GM13976 (cell line): ENCODE data around the gene PKD2L1.
"Not testable (repeated sequence)": the region's sequence is repeated elsewhere in the genome, so short reads cannot be mapped to it uniquely, and the experiment has no call there.

Experiments
- DNase-seq: peaks from one replicate; pipeline ENCODE4 v3.0.0; 2012; ENCODE audit warnings: low spot score
- CTCF ChIP-seq: IDR thresholded peaks from 2 replicates; pipeline ENCODE4 v1.5.1; 2012; ENCODE audit warnings: borderline replicate concordance, mild to moderate bottlenecking; ENCODE audit not compliant: insufficient read depth; ENCODE audit errors: extremely low read depth, missing control alignments, control extremely low read depth
- in situ Hi-C: fragments of 300-500 bp; cut with MboI; formaldehyde crosslinking; loops from one replicate; pipeline ENCODE4 v1.12.0; 2022; ENCODE audit warnings: low sequenced_read_pairs, mixed read lengths, inconsistent platforms; ENCODE audit not compliant: unreplicated experiment

PKD2L1 gene

GRCh38 chr10:100330079-100330478 is at the start of gene PKD2L1:
PKD2L1 (minus strand) TSS chr10:100330228; CDS start chr10:100330103, 125 bp downstream.
- in situ Hi-C loops, result no loop called here
- no peak for TF ChIP-seq CTCF
- no peak for DNase-seq

GRCh38 chr10:100377830-100378229 is 47.8 kb upstream of the PKD2L1 start:
- in situ Hi-C loops, result no loop called here
- DNase-seq, result peak; percentile 39
- no peak for TF ChIP-seq CTCF

- DNase-seq, in situ Hi-C loops: not testable (repeated sequence)
Measured at GRCh38 chr10:100376656-100377055, 46.6 kb upstream of the PKD2L1 start.

GRCh38 chr10:100374677-100375353 is 44.8 kb upstream of the PKD2L1 start:
- in situ Hi-C loops, DNase-seq: not testable (repeated sequence)

- no peak for TF ChIP-seq CTCF
- in situ Hi-C loops, result no loop called here
- DNase-seq, result no peak
Measured at GRCh38 chr10:100374200-100374655, 44.2 kb upstream of the PKD2L1 start.

- peak; percentile 93 for DNase-seq
- in situ Hi-C loops, result no loop called here
- TF ChIP-seq CTCF, result no peak
Measured at GRCh38 chr10:100373298-100374199, 43.5 kb upstream of the PKD2L1 start.

GRCh38 chr10:100372415-100373297 is 42.6 kb upstream of the PKD2L1 start:
- no peak for DNase-seq
- TF ChIP-seq CTCF, result no peak
- in situ Hi-C loops, result no loop called here
